Measurements from ENCODE around the gene RAB8B.

RAB8B gene

DNA sequence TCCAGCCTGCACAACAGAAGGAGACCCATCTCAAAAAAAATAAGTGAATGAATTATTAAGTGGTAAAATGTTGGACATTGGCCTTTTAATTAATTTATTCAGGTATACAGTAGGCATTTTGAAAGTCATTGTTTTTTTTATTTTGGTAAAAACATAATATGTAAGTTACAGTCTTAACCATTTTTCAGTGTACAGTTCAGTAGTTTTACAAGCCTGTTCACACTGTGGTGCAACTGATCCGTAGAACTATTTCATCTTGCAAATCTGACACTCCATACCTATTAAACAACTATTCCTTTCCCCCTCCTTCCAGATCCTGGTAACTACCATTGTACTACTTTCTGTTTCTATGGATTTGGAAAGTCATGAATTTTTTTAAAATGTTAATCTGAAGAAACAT lies 51.9 kb downstream of the RAB8B start:
- H3K4me3 ChIP-seq (ENCODE audit: low read depth, low read length): no peak overlapping the region
- H3K36me3 ChIP-seq (ENCODE audit: control insufficient read depth in 2 of 2, insufficient read depth in 1 of 2, low read length in 2 of 2): no peaks in the 10 kb centered on the region
- CTCF ChIA-PET: no interaction called here
- POLR2A ChIA-PET: no interaction called here
- H3K4me1 ChIP-seq (ENCODE audit: control insufficient read depth, insufficient read depth, low read length): no peaks in the 10 kb centered on the region
- no peaks in the 10 kb centered on the region for H3K9me3 ChIP-seq (ENCODE audit: control insufficient read depth, insufficient read depth, low read depth, low read length)
- no peak overlapping the region for H3K27ac ChIP-seq (ENCODE audit: extremely low read depth, low read depth, low read length)
- TF ChIP-seq, protein P1, sequence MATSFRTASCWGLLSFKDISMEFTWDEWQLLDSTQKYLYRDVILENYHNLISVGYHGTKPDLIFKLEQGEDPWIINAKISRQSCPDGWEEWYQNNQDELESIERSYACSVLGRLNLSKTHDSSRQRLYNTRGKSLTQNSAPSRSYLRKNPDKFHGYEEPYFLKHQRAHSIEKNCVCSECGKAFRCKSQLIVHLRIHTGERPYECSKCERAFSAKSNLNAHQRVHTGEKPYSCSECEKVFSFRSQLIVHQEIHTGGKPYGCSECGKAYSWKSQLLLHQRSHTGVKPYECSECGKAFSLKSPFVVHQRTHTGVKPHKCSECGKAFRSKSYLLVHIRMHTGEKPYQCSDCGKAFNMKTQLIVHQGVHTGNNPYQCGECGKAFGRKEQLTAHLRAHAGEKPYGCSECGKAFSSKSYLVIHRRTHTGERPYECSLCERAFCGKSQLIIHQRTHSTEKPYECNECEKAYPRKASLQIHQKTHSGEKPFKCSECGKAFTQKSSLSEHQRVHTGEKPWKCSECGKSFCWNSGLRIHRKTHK (tag by site-specific recombination; IDR thresholded peaks at IDR 0.05): no peak
- peak; percentile 70 for TF ChIP-seq ZNF18 (tag by site-specific recombination; IDR thresholded peaks at IDR 0.05)

DNA sequence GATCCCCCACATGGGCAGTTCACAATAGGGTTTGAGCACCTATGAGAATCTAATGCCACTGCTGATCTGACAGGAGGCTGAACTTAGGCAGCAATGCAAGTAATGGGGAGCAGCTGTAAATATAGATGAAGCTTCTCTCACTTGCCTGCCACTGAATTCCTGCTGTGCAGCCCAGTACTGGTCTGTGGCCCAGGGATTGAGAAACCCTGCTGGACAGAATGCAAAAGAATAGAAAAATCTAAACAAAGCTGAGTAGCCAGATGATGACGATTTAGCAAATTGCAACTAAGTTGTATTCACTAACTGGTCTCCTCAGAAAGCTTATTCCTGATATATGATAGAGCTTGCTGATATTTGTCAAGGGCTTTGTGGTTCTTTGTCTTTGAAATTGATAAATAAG lies 53.7 kb downstream of the RAB8B start:
- Histone ChIP-seq H3K4me3 (ENCODE audit: low read depth, low read length) (no peak overlapping the region), H3K4me1 (ENCODE audit: control insufficient read depth, insufficient read depth, low read length) (no peaks in the 10 kb centered on the region), H3K9me3 (ENCODE audit: control insufficient read depth, insufficient read depth, low read depth, low read length) (no peaks in the 10 kb centered on the region), H3K36me3 (ENCODE audit: control insufficient read depth in 2 of 2, insufficient read depth in 1 of 2, low read length in 2 of 2) (peaks cover 0 to 3% of the 10 kb centered on the region in 2 experiments; a peak in 1 of 3 replicates), H3K27ac (ENCODE audit: extremely low read depth, low read depth, low read length) (no peak overlapping the region)
- CTCF ChIA-PET: interaction anchor here (0.7 kb wide), 1 partner anchor 77 kb away, joined by 4 read pairs; no protein-coding TSS in a partner anchor
- TF ChIP-seq ZNF324 (tag by site-specific recombination; IDR thresholded peaks at IDR 0.05): no peak
- no peak for TF ChIP-seq KLF16 (tag by site-specific recombination; IDR thresholded peaks at IDR 0.05)
- no peak for TF ChIP-seq ZNF146 (tag by site-specific recombination; IDR thresholded peaks at IDR 0.05)
- TF ChIP-seq OVOL3 (tag by site-specific recombination; IDR thresholded peaks at IDR 0.05): no peak
- no peak for TF ChIP-seq ZNF221 (tag by site-specific recombination; IDR thresholded peaks at IDR 0.05; ENCODE audit: borderline replicate concordance)
- no peak for TF ChIP-seq ZBTB1 (tag by site-specific recombination; IDR thresholded peaks at IDR 0.05)
- no peak for TF ChIP-seq ZNF223 (tag by site-specific recombination; IDR thresholded peaks at IDR 0.05)
- TF ChIP-seq ZFP3 (tag by site-specific recombination; IDR thresholded peaks at IDR 0.05; ENCODE audit: low read depth): no peak
- TF ChIP-seq ZNF19 (tag by site-specific recombination; IDR thresholded peaks at IDR 0.05; ENCODE audit: low read depth): no peak
- no peak for TF ChIP-seq PRDM2 (tag by site-specific recombination; IDR thresholded peaks at IDR 0.05; ENCODE audit: borderline replicate concordance)
- no peak for TF ChIP-seq ZNF24 (tag by site-specific recombination; IDR thresholded peaks at IDR 0.05)
- no peak for TF ChIP-seq ZNF488 (tag by site-specific recombination; IDR thresholded peaks at IDR 0.05)
- TF ChIP-seq ZNF610 (tag by site-specific recombination; IDR thresholded peaks at IDR 0.05; ENCODE audit: borderline replicate concordance): no peak
- no peak for TF ChIP-seq ZNF529 (tag by site-specific recombination; IDR thresholded peaks at IDR 0.05; ENCODE audit: insufficient replicate concordance)
- TF ChIP-seq HOXA7 (CRISPR knock-in tag; IDR thresholded peaks at IDR 0.05; ENCODE audit: borderline replicate concordance): no peak
- no peak for TF ChIP-seq ZNF416 (tag by site-specific recombination; IDR thresholded peaks at IDR 0.05)
- no peak for TF ChIP-seq ZNF544 (tag by site-specific recombination; IDR thresholded peaks at IDR 0.05)
- no peak for TF ChIP-seq ZNF391 (tag by site-specific recombination; IDR thresholded peaks at IDR 0.05; ENCODE audit: borderline replicate concordance, low read depth)
- no peak for TF ChIP-seq ZNF138 (tag by site-specific recombination; IDR thresholded peaks at IDR 0.05; ENCODE audit: borderline replicate concordance)
- no peak for TF ChIP-seq ZNF423 (tag by site-specific recombination; IDR thresholded peaks at IDR 0.05)
- POLR2A ChIA-PET: no interaction called here
